HepG2 (cell line): ENCODE data around the gene SYNGR4. TPM values are rescaled to one million over a fixed set of nuclear protein-coding genes. Genes with fewer than 3 reads are reported as not detected.

Source experiments
- ATAC-seq: fragments of 200-7000 bp; cut with Tn5 transposase; 3 replicates; pipeline ENCODE4 v1.9.1; 2020; ENCODE audit warnings: mild to moderate bottlenecking, moderate library complexity
- BruUV-seq: library from RNA; stranded (reverse); fragments of 400-500 nt; replicated peaks from 2 replicates; lab custom pipeline; 2021; lab: Mats Ljungman, UMichigan
- CTCF ChIA-PET: fragments of 300-600 bp; formaldehyde crosslinking; extraction: SDS; loops from one replicate; lab custom pipeline; 2021; ENCODE audit warnings: low total read pairs, inconsistent platforms, low intra/inter-chr PET ratio; lab: Yijun Ruan, JAX
- POLR2A ChIA-PET: fragments of 350-600 bp; sonication (Branson Sonifier 250); formaldehyde crosslinking; loops from one replicate; lab custom pipeline; 2020; ENCODE audit warnings: antibody characterized with exemption, inconsistent platforms; lab: Yijun Ruan, JAX
- DNase-seq: peaks from one replicate; pipeline ENCODE4 v3.0.0-alpha.2; 2015; ENCODE audit warnings: low spot score
- FAIRE-seq: peaks from 3 replicates; lab custom pipeline; 2011; peaks lifted over from hg19 to GRCh38; lab: Jason Lieb, UNC
- H2AFZ ChIP-seq: one replicate; pipeline ENCODE4 v1.6.1; 2011; ENCODE audit warnings: low read length, inconsistent platforms
- H3K27ac ChIP-seq: fragments of 300-600 bp; 3 replicates; pipeline ENCODE4 v1.8.0; 2011; ENCODE audit warnings: mixed run types, mild to moderate bottlenecking, mixed read lengths, low read length, inconsistent platforms; ENCODE audit not compliant: insufficient read depth; ENCODE audit errors: extremely low read length
- H3K27me3 ChIP-seq, 2 experiments: fragments of 200-600 bp in 1 of 2; 2 replicates in 1 of 2; 3 replicates in 1 of 2; pipeline versions ENCODE4 v1.6.0 to v1.8.0; 2011; ENCODE audit warnings: low read length in 2 of 2, mild to moderate bottlenecking in 2 of 2, moderate library complexity in 2 of 2, inconsistent platforms in 1 of 2; ENCODE audit not compliant: insufficient read depth in 2 of 2, control insufficient read depth in 1 of 2
- H3K36me3 ChIP-seq, 2 experiments: fragments of 200-600 bp in 1 of 2; replicated peaks in 1 of 2; 2 replicates in 1 of 2; 3 replicates in 1 of 2; pipeline versions ENCODE4 v1.5.1 to v1.8.0; 2011; ENCODE audit warnings: low read length in 2 of 2, inconsistent platforms in 1 of 2; ENCODE audit not compliant: insufficient read depth in 2 of 2, control insufficient read depth in 1 of 2
- H3K4me1 ChIP-seq: 2 replicates; pipeline ENCODE4 v1.5.1; 2012; ENCODE audit warnings: low read length, inconsistent platforms; ENCODE audit not compliant: insufficient read depth
- H3K4me2 ChIP-seq: 2 replicates; pipeline ENCODE4 v1.6.0; 2011; ENCODE audit warnings: low read depth, low read length, inconsistent platforms
- H3K4me3 ChIP-seq, 3 experiments: fragments of 200-600 bp in 1 of 3; sonication (generic), shearing (Covaris generic) in 1 of 3; replicated peaks in 1 of 3; 2 replicates each; pipeline ENCODE4 v1.5.1; 2011 to 2016; ENCODE audit warnings: low read length in 3 of 3, inconsistent platforms in 2 of 3, low read depth in 2 of 3, mild to moderate bottlenecking in 2 of 3, control low read depth in 1 of 3, mixed read lengths in 1 of 3; ENCODE audit not compliant: insufficient read depth in 1 of 3
- H3K79me2 ChIP-seq: one replicate; pipeline ENCODE4 v1.6.1; 2011; ENCODE audit warnings: low read length, inconsistent platforms; ENCODE audit not compliant: insufficient read depth
- H3K9ac ChIP-seq: 2 replicates; pipeline ENCODE4 v1.6.0; 2011; ENCODE audit warnings: mild to moderate bottlenecking, low read depth, low read length, inconsistent platforms; ENCODE audit not compliant: insufficient read depth
- H3K9me3 ChIP-seq: 2 replicates; pipeline ENCODE4 v1.5.1; 2012; ENCODE audit warnings: mild to moderate bottlenecking, low read length
- H4K20me1 ChIP-seq: 2 replicates; pipeline ENCODE4 v1.6.0; 2011; ENCODE audit warnings: inconsistent platforms, mild to moderate bottlenecking, low read length, moderate library complexity; ENCODE audit not compliant: insufficient read depth
- KLF15 ChIP-seq: sonication (generic); formaldehyde crosslinking; IDR thresholded peaks from 2 replicates; pipeline ENCODE4 v1.8.1; 2023; ENCODE audit warnings: borderline replicate concordance, mild to moderate bottlenecking, inconsistent platforms, missing genetic modification reagents, mixed read lengths
- TBX3 ChIP-seq: fragments of 450-650 bp; IDR thresholded peaks from 2 replicates; pipeline ENCODE4 v1.6.1; 2017; ENCODE audit warnings: antibody characterized with exemption, mild to moderate bottlenecking, inconsistent platforms, borderline replicate concordance
- ZNF44 ChIP-seq: sonication (generic); formaldehyde crosslinking; IDR thresholded peaks from 2 replicates; pipeline ENCODE4 v1.5.1; 2020; ENCODE audit warnings: mild to moderate bottlenecking, missing genetic modification reagents
- ZNF556 ChIP-seq: sonication (generic); formaldehyde crosslinking; IDR thresholded peaks from 2 replicates; pipeline ENCODE4 v1.4.0; 2020; ENCODE audit warnings: mild to moderate bottlenecking, missing genetic modification reagents, borderline replicate concordance
- WGBS: methylation state at CpG from one replicate; pipeline ENCODE4 v1.1.6; 2017; ENCODE audit warnings: low lambda C conversion rate; 5-methylcytosine and 5-hydroxymethylcytosine counted together
- in situ Hi-C: cut with HindIII; loops from 2 replicates; pipeline ENCODE4 v1.10.0; 2017; ENCODE audit warnings: low pct_unique_long_range_greater_than_20kb; ENCODE audit not compliant: extremely low pct_ligation_motif_present
- intact Hi-C: fragments of 100-400 bp; cut with micrococcal nuclease; formaldehyde crosslinking; loops from one replicate; pipeline ENCODE4 v1.10.0; 2022; ENCODE audit not compliant: unreplicated experiment
- polyA plus RNA-seq, 8 experiments: library from polyadenylated mRNA; depleted of rRNA in 3 of 8; stranded (reverse) in 7 of 8; unstranded in 1 of 8; fragments of >200 nt; fragmentation: Illumina TruSeq in 4 of 8; extraction: Trizol in 4 of 8; gene quantifications; 2 replicates each; pipeline versions ENCODE4 v1.2.1 to v1.2.3, GENCODE V29; 2011 to 2016; ENCODE audit warnings: low read depth in 4 of 8, missing spikeins in 1 of 8, mixed read lengths in 1 of 8; ENCODE audit not compliant: insufficient read depth in 1 of 8
- total RNA-seq, 5 experiments: library from RNA; depleted of rRNA; stranded (reverse); fragments of >200 nt; fragmentation: Illumina TruSeq; extraction: Trizol; gene quantifications; 2 replicates each; pipeline ENCODE4 v1.2.3, GENCODE V29; 2016; ENCODE audit warnings: low read depth in 1 of 5
- TF ChIP-seq, protein P1 (sequence below): sonication (generic); formaldehyde crosslinking; IDR thresholded peaks from 2 replicates; pipeline ENCODE4 v1.5.0; 2020; ENCODE audit warnings: mild to moderate bottlenecking, missing genetic modification reagents, borderline replicate concordance

The SYNGR4 gene
- total and polyA plus RNA-seq, 2 of the 13 experiments (the other 11 are each of a cell fraction or from before 2014, with no cell fraction given): not detected

DNA sequence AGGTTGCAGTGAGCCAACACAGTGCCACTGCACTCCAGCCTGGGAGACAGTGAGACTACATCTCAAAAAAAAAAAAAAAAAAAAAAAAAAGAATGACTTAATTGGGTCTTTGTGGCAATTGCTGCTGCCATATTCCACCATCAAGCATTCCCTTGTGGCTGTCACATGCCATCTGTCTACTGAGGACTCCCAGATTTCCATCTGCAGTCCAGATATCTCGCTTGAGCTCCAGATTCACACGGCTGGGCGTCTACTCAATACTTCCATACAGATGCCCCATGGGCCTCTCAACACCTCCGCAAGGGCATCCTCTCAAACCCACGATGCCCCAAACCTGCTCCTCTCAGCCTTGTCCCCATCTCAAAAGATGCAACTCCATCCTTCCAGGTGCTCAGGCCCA, 13.3 kb upstream of the SYNGR4 start:
- peaks cover 62% of the 10 kb centered on the region for H3K4me1 ChIP-seq
- CTCF ChIA-PET: interaction anchor here (0.6 to 1.5 kb wide), 4 partner anchors 13 to 41 kb away, joined by 3 to 4 read pairs (median 3); partner anchors contain the start of genes KDELR1, SYNGR4 and TMEM143
- no peak overlapping the region for H3K9ac ChIP-seq
- intact Hi-C loops: loop anchor here (5.0 to 10.0 kb wide), 2 partner anchors 41 to 94 kb away; partner anchors contain the start of genes GRIN2D, GRWD1 and KDELR1
- 99% methylated on average over 5 of the region's 5 CpGs for WGBS
- DNase-seq: no peak
- H3K4me3 ChIP-seq: no peak overlapping the region
- no peaks in the 10 kb centered on the region for H3K9me3 ChIP-seq
- H3K27ac ChIP-seq: no peak overlapping the region
- H3K79me2 ChIP-seq: no peaks in the 10 kb centered on the region
- ATAC-seq: no peak
- no peak for FAIRE-seq
- no peaks in the 10 kb centered on the region for H3K36me3 ChIP-seq
- H3K4me2 ChIP-seq: no peak overlapping the region
- H2AFZ ChIP-seq: no peak overlapping the region
- BruUV-seq: no TSS peak
- POLR2A ChIA-PET: interaction anchor here (1.0 to 1.7 kb wide), 3 partner anchors 13 to 64 kb away, joined by 3 to 9 read pairs (median 5); partner anchors contain the start of genes KDELR1, SYNGR4 and TMEM143
- H4K20me1 ChIP-seq: no peaks in the 10 kb centered on the region
- H3K27me3 ChIP-seq: no peaks in the 10 kb centered on the region
- TF ChIP-seq KLF15 (CRISPR knock-in tag): no peak
- TF ChIP-seq ZNF556 (CRISPR knock-in tag): no peak
- TF ChIP-seq ZNF44 (CRISPR knock-in tag): no peak
- no peak for TF ChIP-seq TBX3
- TF ChIP-seq, protein P1, sequence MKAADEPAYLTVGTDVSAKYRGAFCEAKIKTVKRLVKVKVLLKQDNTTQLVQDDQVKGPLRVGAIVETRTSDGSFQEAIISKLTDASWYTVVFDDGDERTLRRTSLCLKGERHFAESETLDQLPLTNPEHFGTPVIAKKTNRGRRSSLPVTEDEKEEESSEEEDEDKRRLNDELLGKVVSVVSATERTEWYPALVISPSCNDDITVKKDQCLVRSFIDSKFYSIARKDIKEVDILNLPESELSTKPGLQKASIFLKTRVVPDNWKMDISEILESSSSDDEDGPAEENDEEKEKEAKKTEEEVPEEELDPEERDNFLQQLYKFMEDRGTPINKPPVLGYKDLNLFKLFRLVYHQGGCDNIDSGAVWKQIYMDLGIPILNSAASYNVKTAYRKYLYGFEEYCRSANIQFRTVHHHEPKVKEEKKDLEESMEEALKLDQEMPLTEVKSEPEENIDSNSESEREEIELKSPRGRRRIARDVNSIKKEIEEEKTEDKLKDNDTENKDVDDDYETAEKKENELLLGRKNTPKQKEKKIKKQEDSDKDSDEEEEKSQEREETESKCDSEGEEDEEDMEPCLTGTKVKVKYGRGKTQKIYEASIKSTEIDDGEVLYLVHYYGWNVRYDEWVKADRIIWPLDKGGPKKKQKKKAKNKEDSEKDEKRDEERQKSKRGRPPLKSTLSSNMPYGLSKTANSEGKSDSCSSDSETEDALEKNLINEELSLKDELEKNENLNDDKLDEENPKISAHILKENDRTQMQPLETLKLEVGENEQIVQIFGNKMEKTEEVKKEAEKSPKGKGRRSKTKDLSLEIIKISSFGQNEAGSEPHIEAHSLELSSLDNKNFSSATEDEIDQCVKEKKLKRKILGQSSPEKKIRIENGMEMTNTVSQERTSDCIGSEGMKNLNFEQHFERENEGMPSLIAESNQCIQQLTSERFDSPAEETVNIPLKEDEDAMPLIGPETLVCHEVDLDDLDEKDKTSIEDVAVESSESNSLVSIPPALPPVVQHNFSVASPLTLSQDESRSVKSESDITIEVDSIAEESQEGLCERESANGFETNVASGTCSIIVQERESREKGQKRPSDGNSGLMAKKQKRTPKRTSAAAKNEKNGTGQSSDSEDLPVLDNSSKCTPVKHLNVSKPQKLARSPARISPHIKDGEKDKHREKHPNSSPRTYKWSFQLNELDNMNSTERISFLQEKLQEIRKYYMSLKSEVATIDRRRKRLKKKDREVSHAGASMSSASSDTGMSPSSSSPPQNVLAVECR (CRISPR knock-in tag): 0 out of 2 replicates have a peak, but pooled peaks have one; percentile 3
- TF ChIP-seq, all 625 proteins: peak for 1
- in situ Hi-C loops: loop anchor here (5.0 kb wide), 1 partner anchor 41 kb away; the partner anchor contains the start of genes GRIN2D and KDELR1
